LoVo (cell line): ENCODE data around the gene CUX1.
"Not testable (repeated sequence)": the region's sequence is repeated elsewhere in the genome, so short reads cannot be mapped to it uniquely, and the experiment has no call there.

Experiments used
- DNase-seq: peaks from one replicate; pipeline ENCODE4 v3.0.0-alpha.2; 2016; ENCODE audit warnings: low spot score

The CUX1 gene

GRCh38 chr7:102045681-102046372 is 228.4 kb downstream of the CUX1 start:
- no peak for DNase-seq

- no peak for DNase-seq
Observed at GRCh38 chr7:102046373-102047117, 229.1 kb downstream of the CUX1 start.

- no peak for DNase-seq
Observed at GRCh38 chr7:102047167-102047566, 229.7 kb downstream of the CUX1 start.

GRCh38 chr7:102049765-102050164 is 232.3 kb downstream of the CUX1 start:
- no peak for DNase-seq

- DNase-seq = no peak
Observed at GRCh38 chr7:102050864-102051460, 233.5 kb downstream of the CUX1 start.

GRCh38 chr7:102051736-102052135 is 234.3 kb downstream of the CUX1 start:
- not testable (repeated sequence) for DNase-seq

GRCh38 chr7:102054158-102054557 is 236.7 kb downstream of the CUX1 start:
- no peak for DNase-seq

- DNase-seq = no peak
Observed at GRCh38 chr7:102055181-102055976, 238.0 kb downstream of the CUX1 start.

- DNase-seq = no peak
Observed at GRCh38 chr7:102059524-102059923, 242.1 kb downstream of the CUX1 start.

- no peak for DNase-seq
Observed at GRCh38 chr7:102061354-102061945, 244.0 kb downstream of the CUX1 start.

- DNase-seq = no peak
Observed at GRCh38 chr7:102061981-102062390, 244.6 kb downstream of the CUX1 start.

- peak; percentile 71 for DNase-seq
Observed at GRCh38 chr7:102063690-102064180, 246.3 kb downstream of the CUX1 start.

- DNase-seq = no peak
Observed at GRCh38 chr7:102064361-102065025, 247.1 kb downstream of the CUX1 start.

- no peak for DNase-seq
Observed at GRCh38 chr7:102065226-102065625, 247.8 kb downstream of the CUX1 start.

GRCh38 chr7:102066476-102066875 is 249.1 kb downstream of the CUX1 start:
- no peak for DNase-seq

- no peak for DNase-seq
Observed at GRCh38 chr7:102068846-102069245, 251.4 kb downstream of the CUX1 start.

GRCh38 chr7:102069931-102070629 is 252.7 kb downstream of the CUX1 start:
- DNase-seq = no peak

- DNase-seq = no peak
Observed at GRCh38 chr7:102072003-102072402, 254.6 kb downstream of the CUX1 start.

- no peak for DNase-seq
Observed at GRCh38 chr7:102072636-102073209, 255.3 kb downstream of the CUX1 start.
